Activated naive CD4-positive, alpha-beta T cell treated with anti-CD3 and anti-CD28 coated beads for 36 hours (primary cell): ENCODE data around the gene ZSWIM8. TPM values are rescaled to one million over a fixed set of nuclear protein-coding genes. Genes with fewer than 3 reads are reported as not detected.

Source experiments
- CTCF ChIA-PET: fragments of 350-600 bp; sonication (Branson Sonifier 250); formaldehyde crosslinking; loops from one replicate; lab custom pipeline; 2021; ENCODE audit warnings: antibody characterized with exemption; lab: Charles Lee
- DNase-seq: peaks from one replicate; pipeline ENCODE4 v3.0.0-alpha.2; 2020
- H3K27ac Mint-ChIP-seq: one replicate; pipeline ENCODE4 v1.8.0; 2021; ENCODE audit warnings: mild to moderate bottlenecking, mixed read lengths
- H3K27me3 Mint-ChIP-seq: one replicate; pipeline ENCODE4 v1.8.0; 2021; ENCODE audit warnings: low read depth, mixed read lengths
- H3K36me3 Mint-ChIP-seq: one replicate; pipeline ENCODE4 v1.8.0; 2021; ENCODE audit warnings: low read depth, mixed read lengths
- H3K4me1 Mint-ChIP-seq: one replicate; pipeline ENCODE4 v1.8.0; 2021; ENCODE audit warnings: low read depth, mixed read lengths
- H3K4me3 Mint-ChIP-seq: one replicate; pipeline ENCODE4 v1.8.0; 2021; ENCODE audit warnings: mild to moderate bottlenecking, moderate library complexity, mixed read lengths
- H3K9me3 Mint-ChIP-seq: one replicate; pipeline ENCODE4 v1.8.0; 2021; ENCODE audit warnings: mixed read lengths
- intact Hi-C: fragments of 100-400 bp; cut with micrococcal nuclease; formaldehyde crosslinking; loops from one replicate; pipeline ENCODE4 v1.15.1; 2023
- total RNA-seq, 2 experiments: library from RNA; stranded (reverse); gene quantifications; one replicate each; pipeline ENCODE4 v1.2.3, GENCODE V29; 2021

Gene ZSWIM8
- total RNA-seq, 2 experiments from 2014 or later: 25.8 to 26.7 TPM

GRCh38 chr10:73810735-73811465, 25.5 kb downstream of the ZSWIM8 start:
- intact Hi-C loops: loop anchor here (1.0 to 2.0 kb wide), 8 partner anchors 26 to 1016 kb away; partner anchors contain the start of genes KAT6B, MRPS16, PPP3CB and SEC24C
- Mint-ChIP-seq H3K4me1 (peaks cover 47% of the 10 kb centered on the region), H3K9me3 (no peaks in the 10 kb centered on the region), H3K4me3 (peak overlapping the region; percentile 93), H3K27ac (peak overlapping the region; percentile 99), H3K27me3 (no peaks in the 10 kb centered on the region), H3K36me3 (peaks cover 43% of the 10 kb centered on the region)
- DNase-seq: peak; percentile 63
- CTCF ChIA-PET: interaction anchor here (1.0 to 2.6 kb wide), 4 partner anchors 9 to 75 kb away, joined by 3 to 16 read pairs (median 8); no protein-coding TSS in a partner anchor

DNA sequence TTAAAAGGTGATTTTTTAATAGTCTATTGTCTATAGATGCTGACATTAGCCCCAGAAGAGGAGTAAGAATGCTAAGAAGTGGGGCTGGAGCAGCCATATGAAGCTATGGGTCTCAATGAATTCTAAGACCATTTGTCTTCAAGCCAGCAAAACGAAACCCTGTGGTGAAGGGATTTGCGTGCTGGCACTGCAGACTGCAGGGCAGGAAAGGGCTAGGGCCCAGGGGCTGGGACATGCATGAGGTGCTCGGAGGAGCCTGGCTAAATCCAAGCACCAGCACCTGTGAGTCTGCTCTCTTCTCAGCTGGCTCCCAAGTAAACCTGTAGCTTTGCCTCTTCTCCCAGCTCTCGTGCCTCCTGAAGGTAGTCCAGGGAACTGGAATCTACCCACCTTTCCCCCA, 27.3 kb downstream of the ZSWIM8 start:
- Mint-ChIP-seq H3K9me3 (no peaks in the 10 kb centered on the region), H3K4me1 (peaks cover 29% of the 10 kb centered on the region), H3K27ac (peak overlapping the region; percentile 65), H3K4me3 (peak overlapping the region; percentile 21), H3K27me3 (no peaks in the 10 kb centered on the region), H3K36me3 (peaks cover 26% of the 10 kb centered on the region)
- no peak for DNase-seq
- intact Hi-C loops: no loop called here
- CTCF ChIA-PET: interaction anchor here (0.8 kb wide), 1 partner anchor 127 kb away, joined by 8 read pairs; no protein-coding TSS in a partner anchor

DNA sequence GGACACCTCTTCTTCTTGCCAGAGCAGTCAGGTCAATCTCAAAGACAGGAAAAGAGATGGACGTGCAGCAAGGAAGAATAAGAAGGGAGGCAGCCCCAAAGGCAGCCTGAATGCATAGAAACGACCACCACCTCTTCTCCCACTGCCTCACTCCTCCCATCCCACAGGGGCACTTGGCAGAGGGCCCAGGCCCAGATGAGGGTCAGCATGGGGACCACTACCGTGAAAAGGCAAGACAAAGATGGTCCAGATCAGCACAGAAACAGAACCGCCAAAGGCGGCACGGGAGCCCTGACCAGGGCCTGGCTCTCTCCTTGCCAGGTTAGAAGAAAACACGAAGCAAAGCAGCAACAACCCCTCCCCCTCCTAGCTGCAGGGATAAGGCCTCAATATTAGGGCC, 27.9 kb downstream of the ZSWIM8 start:
- H3K36me3 Mint-ChIP-seq: peaks cover 20% of the 10 kb centered on the region
- intact Hi-C loops: no loop called here
- H3K4me1 Mint-ChIP-seq: peaks cover 23% of the 10 kb centered on the region
- no peak overlapping the region for H3K27ac Mint-ChIP-seq
- no peak overlapping the region for H3K4me3 Mint-ChIP-seq
- no peak for DNase-seq
- no peaks in the 10 kb centered on the region for H3K27me3 Mint-ChIP-seq
- CTCF ChIA-PET: interaction anchor here (0.8 to 1.5 kb wide), 3 partner anchors 45 to 126 kb away, joined by 4 to 8 read pairs (median 6); no protein-coding TSS in a partner anchor
- H3K9me3 Mint-ChIP-seq: no peaks in the 10 kb centered on the region

GRCh38 chr10:73814276-73814895, 29.0 kb downstream of the ZSWIM8 start:
- CTCF ChIA-PET: interaction anchor here (1.1 to 1.5 kb wide), 3 partner anchors 24 to 65 kb away, joined by 3 to 6 read pairs (median 4); no protein-coding TSS in a partner anchor
- DNase-seq: no peak
- peaks cover 10% of the 10 kb centered on the region for H3K36me3 Mint-ChIP-seq
- H3K9me3 Mint-ChIP-seq: no peaks in the 10 kb centered on the region
- no peak overlapping the region for H3K4me3 Mint-ChIP-seq
- intact Hi-C loops: no loop called here
- H3K4me1 Mint-ChIP-seq: peaks cover 12% of the 10 kb centered on the region
- H3K27ac Mint-ChIP-seq: no peak overlapping the region
- H3K27me3 Mint-ChIP-seq: no peaks in the 10 kb centered on the region

GRCh38 chr10:73814896-73815718, 29.7 kb downstream of the ZSWIM8 start:
- H3K27me3 Mint-ChIP-seq: no peaks in the 10 kb centered on the region
- no peaks in the 10 kb centered on the region for H3K9me3 Mint-ChIP-seq
- H3K27ac Mint-ChIP-seq: no peak overlapping the region
- intact Hi-C loops: no loop called here
- CTCF ChIA-PET: interaction anchor here (0.8 to 2.2 kb wide), 5 partner anchors 12 to 65 kb away, joined by 3 to 7 read pairs (median 3); no protein-coding TSS in a partner anchor
- peak; percentile 31 for DNase-seq
- peaks cover 7% of the 10 kb centered on the region for H3K36me3 Mint-ChIP-seq
- peaks cover 5% of the 10 kb centered on the region for H3K4me1 Mint-ChIP-seq
- no peak overlapping the region for H3K4me3 Mint-ChIP-seq

GRCh38 chr10:73815719-73816030, 30.3 kb downstream of the ZSWIM8 start:
- Mint-ChIP-seq H3K4me3 (no peak overlapping the region), H3K36me3 (peaks cover 4% of the 10 kb centered on the region), H3K27ac (no peak overlapping the region), H3K27me3 (no peaks in the 10 kb centered on the region), H3K9me3 (no peaks in the 10 kb centered on the region), H3K4me1 (peaks cover 1% of the 10 kb centered on the region)
- intact Hi-C loops: no loop called here
- CTCF ChIA-PET: interaction anchor here (0.6 to 2.2 kb wide), 6 partner anchors 11 to 159 kb away, joined by 3 to 7 read pairs (median 4); no protein-coding TSS in a partner anchor
- no peak for DNase-seq

- H3K27me3 Mint-ChIP-seq: no peaks in the 10 kb centered on the region
- peaks cover 3% of the 10 kb centered on the region for H3K36me3 Mint-ChIP-seq
- no peak overlapping the region for H3K27ac Mint-ChIP-seq
- CTCF ChIA-PET: interaction anchor here (2.2 kb wide), 1 partner anchor 63 kb away, joined by 7 read pairs; no protein-coding TSS in a partner anchor
- H3K9me3 Mint-ChIP-seq: no peaks in the 10 kb centered on the region
- H3K4me3 Mint-ChIP-seq: no peak overlapping the region
- H3K4me1 Mint-ChIP-seq: peaks cover 1% of the 10 kb centered on the region
- intact Hi-C loops: no loop called here
- DNase-seq: no peak
These were observed 31.7 kb downstream of the ZSWIM8 start for GRCh38 chr10:73816917-73817729.

- Mint-ChIP-seq H3K4me3 (no peak overlapping the region), H3K36me3 (peaks cover 3% of the 10 kb centered on the region), H3K27ac (peak overlapping the region; percentile 15), H3K9me3 (no peaks in the 10 kb centered on the region), H3K4me1 (no peaks in the 10 kb centered on the region), H3K27me3 (no peaks in the 10 kb centered on the region)
- intact Hi-C loops: no loop called here
- CTCF ChIA-PET: interaction anchor here (1.1 to 1.2 kb wide), 2 partner anchors 62 to 123 kb away, joined by 3 to 4 read pairs; no protein-coding TSS in a partner anchor
- DNase-seq: no peak
These were observed 32.4 kb downstream of the ZSWIM8 start for GRCh38 chr10:73817826-73818225.

GRCh38 chr10:73818402-73818801, 33.0 kb downstream of the ZSWIM8 start:
- Mint-ChIP-seq H3K27ac (no peak overlapping the region), H3K4me3 (no peak overlapping the region), H3K36me3 (peaks cover 3% of the 10 kb centered on the region), H3K9me3 (no peaks in the 10 kb centered on the region), H3K4me1 (no peaks in the 10 kb centered on the region), H3K27me3 (no peaks in the 10 kb centered on the region)
- no peak for DNase-seq
- intact Hi-C loops: no loop called here
- CTCF ChIA-PET: interaction anchor here (1.1 to 1.2 kb wide), 2 partner anchors 61 to 123 kb away, joined by 3 to 4 read pairs; no protein-coding TSS in a partner anchor

DNA sequence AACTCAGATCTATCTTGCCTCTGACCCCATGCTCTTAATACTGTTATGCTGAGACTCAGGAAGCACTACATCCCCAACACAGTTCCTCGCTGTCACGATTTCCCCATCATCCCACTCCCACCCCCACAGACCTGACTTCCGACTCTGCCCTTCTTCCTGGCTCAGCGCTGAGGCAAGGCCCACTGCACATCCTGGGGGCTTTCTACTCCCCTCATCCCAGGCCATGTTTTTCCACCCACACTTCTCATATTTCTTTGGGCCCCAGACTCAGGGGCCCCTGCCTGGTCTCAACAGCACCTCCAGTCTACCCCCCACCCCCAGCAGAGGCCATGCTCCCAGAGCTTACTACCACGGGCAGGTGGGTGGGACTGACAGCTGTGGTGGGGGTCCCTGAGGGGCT, 33.7 kb downstream of the ZSWIM8 start:
- DNase-seq: no peak
- H3K27me3 Mint-ChIP-seq: no peaks in the 10 kb centered on the region
- H3K9me3 Mint-ChIP-seq: no peaks in the 10 kb centered on the region
- no peaks in the 10 kb centered on the region for H3K4me1 Mint-ChIP-seq
- peak overlapping the region; percentile 41 for H3K27ac Mint-ChIP-seq
- H3K4me3 Mint-ChIP-seq: no peak overlapping the region
- H3K36me3 Mint-ChIP-seq: peaks cover 3% of the 10 kb centered on the region
- CTCF ChIA-PET: interaction anchor here (1.1 kb wide), 1 partner anchor 61 kb away, joined by 4 read pairs; no protein-coding TSS in a partner anchor
- intact Hi-C loops: no loop called here

DNA sequence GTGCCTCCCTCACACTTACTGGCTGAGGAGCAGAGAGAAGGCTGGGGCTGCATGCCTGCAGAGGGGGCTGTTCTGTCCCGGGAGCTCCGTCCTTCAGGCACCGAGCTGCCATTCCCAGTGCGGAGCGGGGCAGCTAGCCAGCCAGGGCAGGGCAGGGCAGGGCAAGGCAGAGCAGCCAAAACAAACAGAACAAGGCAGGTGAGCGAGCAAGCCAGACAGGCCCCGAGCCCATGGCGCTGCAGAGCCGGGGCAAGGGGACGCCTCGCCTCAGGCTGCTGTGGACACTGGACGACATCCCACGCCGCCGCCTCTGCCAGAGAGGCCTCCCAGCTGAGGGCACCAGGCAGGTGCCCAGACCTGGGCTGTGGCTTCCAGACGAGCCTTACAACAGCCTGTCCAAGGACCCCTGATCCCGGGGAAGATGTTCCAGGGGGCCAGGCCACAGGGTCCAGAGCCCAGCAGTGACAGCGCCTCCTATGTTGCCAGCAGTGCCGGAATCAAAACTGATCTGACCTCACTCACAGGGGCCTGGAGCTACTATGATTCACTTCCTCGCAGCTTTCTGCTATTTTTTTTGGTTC, 34.2 kb downstream of the ZSWIM8 start:
- peak overlapping the region; percentile 41 for H3K27ac Mint-ChIP-seq

More for the DNA sequence above, 34.2 kb downstream of the ZSWIM8 start:
- CTCF ChIA-PET: interaction anchor here (0.6 to 1.2 kb wide), 2 partner anchors 9 to 262 kb away, joined by 3 read pairs; no protein-coding TSS in a partner anchor
- Mint-ChIP-seq H3K4me3 (no peak overlapping the region), H3K36me3 (peaks cover 3% of the 10 kb centered on the region), H3K4me1 (no peaks in the 10 kb centered on the region), H3K9me3 (no peaks in the 10 kb centered on the region), H3K27me3 (no peaks in the 10 kb centered on the region)
- intact Hi-C loops: no loop called here
- no peak for DNase-seq
